CD4-positive, alpha-beta T cell treated with Interferon gamma for 1 hour (primary cell): ENCODE measurements around the gene CYB5A.

ENCODE experiments used
- DNase-seq: peaks from one replicate; pipeline ENCODE4 v3.0.0-alpha.2; 2020

Gene CYB5A

DNA sequence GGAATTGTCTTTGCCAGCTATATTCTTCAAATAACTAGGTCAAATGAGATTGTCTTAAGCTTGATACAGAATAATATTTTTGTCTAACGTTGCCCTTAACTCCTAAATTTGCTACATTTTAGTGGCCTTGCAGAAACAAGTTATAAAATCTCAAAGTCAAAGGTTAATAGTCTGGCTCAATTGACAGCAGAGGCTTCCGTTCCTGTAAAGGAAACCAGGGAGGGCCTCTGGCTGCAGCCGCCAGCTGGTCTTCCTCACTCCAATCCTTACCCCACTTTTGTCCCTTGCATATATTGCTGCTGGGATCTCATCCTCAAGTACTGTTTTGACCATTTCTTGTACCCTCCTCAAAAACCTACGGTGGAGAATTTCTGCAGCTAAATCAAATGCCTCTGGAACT is 17.1 kb downstream of the CYB5A start:
- DNase-seq: no peak

DNA sequence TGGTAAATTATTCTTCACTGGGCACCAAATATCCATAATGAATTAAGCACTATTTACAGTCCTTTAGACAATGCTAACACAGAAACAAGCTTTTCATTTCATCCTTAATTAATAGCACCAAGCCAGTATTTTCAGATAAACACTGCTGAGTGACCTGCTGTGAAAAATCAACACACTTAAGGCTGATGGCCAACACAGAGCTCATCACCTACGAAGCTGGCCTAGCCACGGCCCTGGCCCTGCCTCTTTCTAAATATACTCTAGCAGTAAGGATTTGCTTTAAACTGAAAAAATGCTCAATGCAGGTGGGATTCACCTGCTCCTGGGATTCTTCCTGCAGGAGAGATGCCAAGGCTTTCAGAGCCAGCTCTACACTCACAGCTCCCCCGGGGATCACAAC is 18.4 kb downstream of the CYB5A start:
- DNase-seq: no peak

- no peak for DNase-seq
Observed at GRCh38 chr18:74271635-74272034, 20.1 kb downstream of the CYB5A start.

GRCh38 chr18:74268933-74269620 is 22.7 kb downstream of the CYB5A start:
- DNase-seq: no peak

GRCh38 chr18:74268175-74268574 is 23.6 kb downstream of the CYB5A start:
- no peak for DNase-seq

- DNase-seq: no peak
Observed at GRCh38 chr18:74266161-74266560, 25.6 kb downstream of the CYB5A start.

DNA sequence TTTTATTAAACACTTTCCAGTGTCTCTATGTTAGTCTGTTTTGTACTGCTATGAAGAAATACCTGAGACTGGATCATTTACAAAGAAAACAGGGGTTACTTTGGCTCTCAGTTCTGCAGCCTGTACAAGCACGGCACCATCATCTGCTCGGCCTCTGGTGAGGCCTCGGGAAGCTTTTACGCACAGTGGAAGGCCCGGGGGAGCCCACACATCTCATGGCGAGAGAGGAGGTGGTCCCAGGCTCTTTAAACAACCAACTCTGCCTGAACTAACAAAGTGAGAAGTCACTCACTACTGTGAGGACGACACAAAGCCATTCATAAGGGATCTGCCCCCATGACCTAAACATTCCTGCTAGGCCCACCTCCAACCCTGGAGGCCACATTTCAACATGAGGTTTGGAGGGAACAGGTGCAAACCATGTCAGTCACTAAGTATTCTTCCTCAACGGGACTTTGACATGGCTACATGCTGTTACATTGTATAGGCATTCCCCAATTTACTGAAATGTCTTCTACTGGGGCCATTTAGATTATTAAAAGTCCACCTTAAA is 26.1 kb downstream of the CYB5A start:
- no peak for DNase-seq

DNA sequence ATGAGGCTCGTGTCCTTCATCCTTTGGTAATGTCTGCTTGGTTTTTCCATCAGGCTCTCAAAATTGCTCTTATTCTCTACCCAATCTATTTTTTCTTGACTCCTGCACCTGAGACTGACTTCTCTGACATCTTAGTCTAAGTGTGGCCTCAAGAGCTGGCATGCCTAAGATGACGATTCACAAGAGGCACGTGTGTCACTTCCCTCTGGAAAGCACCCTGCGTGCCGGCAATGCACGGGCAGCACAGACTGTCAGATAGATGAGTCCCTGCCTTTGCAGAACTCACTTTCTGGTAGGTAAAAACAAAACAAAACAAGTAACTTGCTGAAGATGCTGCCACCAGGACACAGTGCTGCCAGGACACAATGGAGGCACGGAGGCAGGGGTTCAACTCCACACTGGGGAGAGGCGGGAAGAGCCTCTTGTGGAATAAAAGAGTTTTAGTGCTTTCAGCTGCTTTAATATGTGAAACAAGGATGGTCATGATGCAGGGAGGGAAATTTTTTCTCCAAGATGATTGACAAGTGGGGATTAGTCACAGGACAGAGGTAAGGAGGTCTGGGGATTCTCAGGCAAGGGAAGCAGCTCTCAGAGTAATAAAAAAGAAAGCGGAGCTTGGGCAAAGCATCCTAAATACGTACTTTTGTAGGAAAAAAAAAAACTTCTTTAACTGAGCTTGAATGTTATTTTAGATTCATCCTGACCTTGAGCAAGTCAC is 27.3 kb downstream of the CYB5A start:
- peak; percentile 7 for DNase-seq

DNA sequence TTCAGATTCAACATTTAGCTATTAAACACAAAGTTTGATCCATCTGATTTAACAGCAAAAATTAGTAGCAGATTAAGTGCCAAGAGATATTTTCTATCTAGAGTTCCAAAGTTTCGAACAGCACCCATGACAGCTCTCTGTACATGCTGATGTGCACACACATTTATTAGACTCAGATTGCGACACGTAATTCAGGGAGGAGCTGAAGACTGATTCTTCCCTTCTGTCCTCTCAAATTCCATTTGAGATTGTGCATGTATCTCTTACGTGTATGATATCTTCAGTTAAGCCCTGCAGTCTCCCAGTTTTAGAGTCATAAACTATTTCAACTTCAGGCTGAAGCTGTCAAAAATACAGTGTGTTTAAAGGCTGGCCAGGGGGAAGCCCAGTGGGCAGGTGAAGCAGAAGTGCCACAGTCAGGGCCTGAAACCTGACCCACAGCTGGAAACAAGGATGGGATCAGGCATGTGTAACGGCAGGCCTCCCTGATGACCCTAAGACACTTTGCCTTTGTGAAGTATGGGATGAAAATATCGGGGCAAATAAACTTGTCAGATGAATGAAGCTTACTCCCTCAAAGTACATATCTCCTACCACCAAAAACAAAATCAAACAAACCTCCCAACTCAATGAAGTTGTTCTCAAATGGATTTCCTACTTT is 30.6 kb downstream of the CYB5A start:
- no peak for DNase-seq

DNA sequence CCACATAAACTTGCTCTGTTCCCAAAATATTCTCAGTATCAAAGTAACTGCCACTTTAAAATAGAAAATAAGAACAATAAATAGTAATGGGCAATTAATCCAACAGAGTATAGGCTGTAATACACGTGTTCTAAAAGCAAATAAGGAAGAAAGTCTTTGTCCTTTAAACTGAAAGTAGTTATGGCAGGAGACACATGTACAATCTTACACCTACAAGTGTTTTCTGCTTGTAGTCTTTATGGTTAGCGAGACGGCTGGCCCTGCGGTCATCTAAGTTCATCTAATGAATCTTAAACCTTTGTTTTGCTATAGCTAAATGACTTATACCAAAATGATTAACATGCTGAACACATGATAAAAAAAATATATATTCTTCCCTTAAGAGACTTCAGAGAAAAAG is 32.4 kb downstream of the CYB5A start:
- no peak for DNase-seq

GRCh38 chr18:74257083-74257482 is 34.7 kb downstream of the CYB5A start:
- no peak for DNase-seq

DNA sequence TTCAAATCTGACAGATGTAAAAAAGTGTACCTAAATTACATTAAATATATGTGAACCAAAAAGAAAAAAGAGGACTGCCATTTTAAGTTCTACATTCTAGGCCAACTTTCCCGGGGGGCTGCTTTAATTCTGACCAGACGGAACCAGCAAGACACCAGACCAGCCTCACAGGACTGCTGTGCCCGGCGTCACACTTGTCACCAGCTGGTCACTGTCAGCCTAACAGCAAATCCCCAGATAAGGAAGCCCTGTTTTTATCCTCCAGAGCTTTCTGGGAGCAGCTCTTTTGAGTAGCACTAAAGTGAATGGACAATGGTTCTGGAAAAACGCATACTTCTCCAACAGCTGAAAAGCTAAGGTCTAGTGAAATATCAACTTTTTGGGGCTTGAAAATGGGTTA is 35.6 kb downstream of the CYB5A start:
- DNase-seq: no peak

DNA sequence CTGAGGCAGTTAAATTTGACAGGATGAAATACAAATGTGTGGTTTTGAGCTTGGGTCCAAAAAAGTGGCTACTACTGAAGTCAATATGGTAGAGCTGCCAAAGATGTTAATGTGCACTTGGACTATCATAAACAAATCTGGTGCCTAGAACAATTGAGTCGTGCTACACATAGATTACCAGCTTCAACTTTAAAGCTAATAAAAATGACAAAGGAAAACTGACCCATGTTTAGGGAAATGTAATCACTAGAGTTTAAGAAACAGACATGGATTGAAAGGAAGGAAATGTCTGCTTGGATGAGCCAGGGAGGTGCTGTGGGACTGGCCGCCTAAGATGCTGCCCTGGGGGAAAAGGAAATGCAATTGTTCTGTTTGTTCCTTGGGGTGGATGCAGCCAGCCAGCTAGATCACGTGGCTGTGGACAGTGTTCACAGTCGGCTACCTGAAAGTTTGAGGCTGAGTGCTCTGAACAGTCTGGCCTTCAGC is 36.6 kb downstream of the CYB5A start:
- DNase-seq: no peak

- no peak for DNase-seq
Observed at GRCh38 chr18:74252039-74252395, 39.7 kb downstream of the CYB5A start.

GRCh38 chr18:74251297-74252038 is 40.3 kb downstream of the CYB5A start:
- DNase-seq: no peak

DNA sequence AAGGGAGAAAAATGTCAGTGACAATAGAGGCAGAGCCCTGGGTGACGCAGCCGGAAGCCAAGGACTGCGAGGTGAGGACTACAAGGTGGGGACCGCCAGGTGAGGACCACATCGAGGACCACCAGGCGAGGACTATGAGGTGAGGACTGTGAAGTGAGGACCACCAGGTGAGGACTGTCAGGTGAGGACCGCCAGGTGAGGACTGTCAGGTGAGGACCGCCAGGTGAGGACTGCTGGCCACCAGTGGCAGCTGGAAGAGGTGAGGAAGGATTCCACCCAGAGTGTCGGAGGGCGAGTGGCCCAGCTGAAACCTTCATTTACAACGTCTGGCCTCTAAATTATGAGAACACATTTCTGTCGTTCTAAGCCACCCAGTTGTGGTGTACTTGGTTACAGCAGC is 41.6 kb downstream of the CYB5A start:
- no peak for DNase-seq

DNA sequence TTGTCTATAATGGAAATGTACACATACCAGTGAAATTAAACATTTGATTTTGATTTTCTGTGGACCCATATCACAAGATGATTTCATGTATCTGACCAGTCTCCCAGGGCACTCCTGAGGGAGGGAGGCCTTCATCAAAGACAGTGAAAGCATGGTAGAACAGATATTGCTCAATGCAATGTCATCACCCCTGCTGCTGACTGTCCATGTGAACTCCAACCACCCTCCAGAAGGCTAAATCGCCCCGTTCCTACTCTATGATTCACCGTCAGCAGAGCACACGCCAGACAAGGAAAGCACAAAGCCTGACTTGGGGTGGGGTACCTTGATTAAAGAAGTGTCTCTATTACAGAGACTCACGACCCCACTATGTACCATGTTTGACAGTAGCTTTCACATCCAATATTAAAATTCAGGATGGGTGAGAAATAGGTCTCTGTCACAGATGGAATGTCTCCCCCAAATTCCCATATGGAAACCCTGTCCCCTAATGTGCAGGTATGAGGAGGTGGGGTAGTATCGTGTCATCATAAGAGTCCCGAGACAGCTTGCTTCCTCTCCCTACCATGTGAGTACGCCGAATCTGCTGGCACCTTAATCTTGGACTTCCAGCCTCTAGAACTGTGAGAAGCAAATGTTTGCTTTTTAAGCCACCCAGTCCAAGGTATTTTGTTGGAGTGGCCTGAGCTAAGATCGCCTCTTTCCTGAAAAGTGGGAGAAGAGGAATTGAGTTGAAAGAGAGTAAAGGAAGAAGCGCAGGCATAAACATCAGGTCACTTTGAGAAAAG is 42.4 kb downstream of the CYB5A start:
- DNase-seq: peak; percentile 25

GRCh38 chr18:74248595-74248994 is 43.2 kb downstream of the CYB5A start:
- no peak for DNase-seq

DNA sequence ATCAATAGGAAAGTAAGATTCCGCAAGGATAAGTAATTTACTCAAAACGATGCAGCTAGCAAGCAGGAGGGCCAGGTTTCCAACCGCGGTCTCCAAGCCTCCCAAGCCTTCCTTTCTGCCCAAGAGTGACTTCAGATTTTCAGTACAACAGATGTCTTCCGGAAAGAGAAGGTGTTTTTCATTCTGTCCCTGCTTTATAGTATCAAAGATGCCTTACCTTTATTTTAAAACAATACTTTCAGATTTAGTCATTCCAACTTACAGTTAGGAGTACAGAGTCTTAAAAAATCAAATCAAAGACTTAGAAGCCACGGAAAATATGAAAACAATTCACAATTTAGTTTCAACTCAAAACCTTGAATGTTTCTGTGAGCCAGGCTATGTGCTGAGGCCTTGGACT is 43.6 kb downstream of the CYB5A start:
- no peak for DNase-seq

DNA sequence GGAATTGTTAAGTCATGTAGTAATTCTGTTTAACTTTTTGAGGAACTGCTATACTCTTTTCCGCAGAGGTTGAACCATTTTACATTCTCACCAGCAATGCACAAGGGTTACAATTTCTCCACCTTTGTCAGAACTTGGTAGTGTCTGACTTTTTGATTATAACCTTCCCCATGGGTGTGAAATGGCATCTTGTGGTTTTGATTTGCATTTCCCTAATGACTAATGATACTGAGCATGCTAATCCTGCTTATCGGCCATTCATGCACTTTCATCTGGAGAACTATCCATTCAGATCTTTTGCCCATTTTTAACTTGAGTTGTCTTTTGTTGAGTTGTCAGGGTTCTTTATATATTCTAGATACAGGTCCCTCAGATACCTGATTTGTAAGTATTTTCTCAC is 47.2 kb downstream of the CYB5A start:
- DNase-seq: no peak

GRCh38 chr18:74243127-74243526 is 48.6 kb downstream of the CYB5A start:
- no peak for DNase-seq

DNA sequence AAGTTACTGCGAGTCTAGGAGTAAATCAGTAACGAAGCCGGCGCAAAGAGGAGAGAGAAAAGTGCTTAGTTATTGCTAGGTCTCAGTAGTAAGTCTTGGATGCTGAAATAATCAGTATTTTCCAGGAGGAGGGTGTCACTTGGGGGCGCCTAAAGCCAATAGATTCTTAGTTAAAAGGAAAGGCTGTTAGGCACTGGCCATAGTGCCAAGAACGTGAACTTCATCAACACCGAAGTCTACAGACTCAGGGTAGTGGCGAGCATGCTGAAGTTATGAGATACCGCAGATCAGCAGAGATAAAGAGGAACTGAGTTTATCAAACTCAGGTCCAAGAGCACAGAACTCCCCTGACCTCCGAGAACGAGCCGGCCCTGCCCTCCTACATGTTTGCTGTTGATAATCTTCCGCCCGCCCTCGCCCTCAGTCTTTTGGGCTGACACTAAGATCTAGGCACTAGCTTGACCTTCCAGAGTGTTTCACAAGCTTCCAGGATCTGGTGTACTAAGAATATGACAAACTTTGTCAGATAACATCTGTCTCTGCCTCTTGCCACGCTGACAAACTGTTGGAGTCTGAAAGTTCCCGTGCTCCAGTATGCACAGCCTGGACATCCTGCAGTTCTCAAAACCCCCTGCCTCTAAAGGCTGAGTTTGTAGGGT is 49.2 kb downstream of the CYB5A start:
- DNase-seq: no peak
